GM18499 (cell line): ENCODE results near the gene GABRA4.

ENCODE experiments used
- ATAC-seq: cut with Tn5 transposase; IDR thresholded peaks from one replicate; pipeline ENCODE4 v1.9.1; 2021; ENCODE audit warnings: moderate number of reproducible peaks; ENCODE audit not compliant: insufficient read depth, unreplicated experiment

Gene GABRA4

GRCh38 chr4:46934726-46935125 lies 58.7 kb downstream of the GABRA4 start:
- no peak for ATAC-seq

GRCh38 chr4:46933686-46934085 lies 59.7 kb downstream of the GABRA4 start:
- no peak for ATAC-seq

- no peak for ATAC-seq
These were observed 61.4 kb downstream of the GABRA4 start for GRCh38 chr4:46931981-46932380.

- ATAC-seq = no peak
These were observed 62.5 kb downstream of the GABRA4 start for GRCh38 chr4:46930891-46931290.

GRCh38 chr4:46927201-46927600 lies 66.2 kb downstream of the GABRA4 start:
- ATAC-seq = no peak

- ATAC-seq = no peak
These were observed 68.4 kb downstream of the GABRA4 start for GRCh38 chr4:46924789-46925529.

- no peak for ATAC-seq
These were observed 71.2 kb downstream of the GABRA4 start for GRCh38 chr4:46922205-46922604.

GRCh38 chr4:46909078-46909477 lies 84.3 kb downstream of the GABRA4 start, which contains the start of gene COX7B2:
Gene COX7B2, minus strand, starts transcription at chr4:46909245. Its CDS starts 174,053 bp downstream, at chr4:46735192.
- ATAC-seq = no peak

- ATAC-seq = no peak
These were observed 85.2 kb downstream of the GABRA4 start for GRCh38 chr4:46908148-46908547.

GRCh38 chr4:46900082-46900481 lies 93.3 kb downstream of the GABRA4 start:
- ATAC-seq = no peak

GRCh38 chr4:46894826-46895225 lies 98.6 kb downstream of the GABRA4 start:
- ATAC-seq = no peak

- no peak for ATAC-seq
These were observed 103.3 kb downstream of the GABRA4 start for GRCh38 chr4:46890056-46890455.

GRCh38 chr4:46889410-46889809 lies 104.0 kb downstream of the GABRA4 start:
- ATAC-seq = no peak

- no peak for ATAC-seq
These were observed 106.7 kb downstream of the GABRA4 start for GRCh38 chr4:46886711-46887110.

GRCh38 chr4:46878641-46879040 lies 114.7 kb downstream of the GABRA4 start:
- no peak for ATAC-seq

- no peak for ATAC-seq
These were observed 118.6 kb downstream of the GABRA4 start for GRCh38 chr4:46874811-46875210.

GRCh38 chr4:46870411-46870810 lies 123.0 kb downstream of the GABRA4 start:
- no peak for ATAC-seq
